HFFc6 (cell line): ENCODE data around the gene KXD1. TPM values are rescaled to one million over a fixed set of nuclear protein-coding genes. Genes with fewer than 3 reads are reported as not detected.
"Not testable (repeated sequence)": the region's sequence is repeated elsewhere in the genome, so short reads cannot be mapped to it uniquely, and the experiment has no call there.

Experiments used
- DNase-seq: peaks from one replicate; pipeline ENCODE4 v3.0.0-alpha.2; 2018
- H3K27ac Mint-ChIP-seq: 2 replicates; pipeline ENCODE4 v1.8.0; 2020; ENCODE audit warnings: mild to moderate bottlenecking, mixed read lengths
- H3K27me3 Mint-ChIP-seq: 2 replicates; pipeline ENCODE4 v1.8.0; 2021; ENCODE audit warnings: mild to moderate bottlenecking, moderate library complexity, mixed read lengths; ENCODE audit not compliant: insufficient read depth
- H3K36me3 Mint-ChIP-seq: 2 replicates; pipeline ENCODE4 v1.8.0; 2021; ENCODE audit warnings: low read depth, mixed read lengths
- H3K4me1 Mint-ChIP-seq: 2 replicates; pipeline ENCODE4 v1.8.0; 2020; ENCODE audit warnings: low read depth, mixed read lengths
- H3K4me3 Mint-ChIP-seq: 2 replicates; pipeline ENCODE4 v1.8.0; 2020; ENCODE audit warnings: mild to moderate bottlenecking, moderate library complexity, mixed read lengths
- H3K9me3 Mint-ChIP-seq: 2 replicates; pipeline ENCODE4 v1.8.0; 2020; ENCODE audit warnings: mild to moderate bottlenecking, mixed read lengths
- total RNA-seq, 6 experiments: library from RNA; stranded (reverse); fragmentation: NEBNext Ultra II Directional; extraction: Animal tissue kit (Norgen Biotek cat#: 25700); gene quantifications; 2 replicates in 1 of 6; 3 replicates in 5 of 6; pipeline ENCODE4 v1.2.3, GENCODE V29; 2021
- TF ChIP-seq, protein P1 (sequence below): fragments of 200-600 bp; sonication (generic); IDR thresholded peaks from 2 replicates; pipeline ENCODE4 v1.5.0; 2021; ENCODE audit warnings: antibody characterized with exemption, mild to moderate bottlenecking

KXD1 gene
- total RNA-seq, 6 experiments from 2014 or later: 109 to 123 (median 115) TPM

DNA sequence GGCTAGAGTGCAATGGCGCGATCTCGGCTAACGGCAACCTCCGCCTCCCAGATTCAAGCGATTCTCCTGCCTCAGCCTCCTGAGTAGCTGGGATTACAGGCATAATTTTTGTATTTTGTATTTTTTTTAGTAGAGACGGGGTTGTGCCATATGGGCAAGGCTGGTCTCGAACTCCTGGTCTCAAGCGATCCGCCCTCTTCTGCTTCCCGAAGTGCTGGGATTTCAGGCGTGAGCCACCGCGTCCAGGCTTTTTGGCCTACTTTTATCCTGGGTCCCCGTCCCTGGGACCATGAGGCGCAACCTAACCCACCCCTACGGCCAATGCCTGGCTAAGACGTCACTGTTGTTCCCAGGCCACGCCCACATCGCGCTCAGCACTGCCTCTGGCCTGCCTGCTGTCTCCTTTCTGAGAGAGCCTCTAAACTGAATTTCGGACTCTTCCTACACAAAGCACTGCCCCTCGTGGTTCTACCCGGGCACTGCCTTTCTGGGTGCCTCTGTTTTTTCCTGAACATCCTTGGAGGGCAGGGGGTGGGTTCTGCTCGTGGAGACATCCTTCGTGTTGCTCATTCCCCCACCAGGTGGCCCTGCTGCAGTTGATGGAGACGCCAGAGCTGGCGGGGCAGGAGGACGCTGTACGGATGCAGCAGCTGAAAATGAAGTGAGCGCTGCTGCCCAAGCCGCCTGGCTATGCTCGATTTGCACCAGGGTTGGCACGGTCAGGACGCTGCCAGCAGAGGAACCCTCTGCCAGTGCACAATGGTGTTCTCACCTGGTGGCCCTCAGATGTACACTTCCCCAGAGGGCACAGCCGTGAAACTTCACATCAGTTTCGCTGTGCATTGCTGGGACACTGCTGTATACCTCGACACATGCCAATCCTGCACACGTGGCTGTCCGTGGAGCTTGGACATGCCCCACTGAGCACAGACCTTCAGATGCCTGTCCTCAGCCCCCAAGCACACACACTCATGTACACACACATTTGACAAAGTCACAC is 32.9 kb downstream of the KXD1 start:
- H3K36me3 Mint-ChIP-seq: peaks cover 8% of the 10 kb centered on the region; the same call in 1 of the 2 replicates
- H3K27ac Mint-ChIP-seq: no peak overlapping the region; the same call in 1 of the 2 replicates
- no peaks in the 10 kb centered on the region for H3K27me3 Mint-ChIP-seq
- H3K9me3 Mint-ChIP-seq: no peaks in the 10 kb centered on the region
- TF ChIP-seq, protein P1, sequence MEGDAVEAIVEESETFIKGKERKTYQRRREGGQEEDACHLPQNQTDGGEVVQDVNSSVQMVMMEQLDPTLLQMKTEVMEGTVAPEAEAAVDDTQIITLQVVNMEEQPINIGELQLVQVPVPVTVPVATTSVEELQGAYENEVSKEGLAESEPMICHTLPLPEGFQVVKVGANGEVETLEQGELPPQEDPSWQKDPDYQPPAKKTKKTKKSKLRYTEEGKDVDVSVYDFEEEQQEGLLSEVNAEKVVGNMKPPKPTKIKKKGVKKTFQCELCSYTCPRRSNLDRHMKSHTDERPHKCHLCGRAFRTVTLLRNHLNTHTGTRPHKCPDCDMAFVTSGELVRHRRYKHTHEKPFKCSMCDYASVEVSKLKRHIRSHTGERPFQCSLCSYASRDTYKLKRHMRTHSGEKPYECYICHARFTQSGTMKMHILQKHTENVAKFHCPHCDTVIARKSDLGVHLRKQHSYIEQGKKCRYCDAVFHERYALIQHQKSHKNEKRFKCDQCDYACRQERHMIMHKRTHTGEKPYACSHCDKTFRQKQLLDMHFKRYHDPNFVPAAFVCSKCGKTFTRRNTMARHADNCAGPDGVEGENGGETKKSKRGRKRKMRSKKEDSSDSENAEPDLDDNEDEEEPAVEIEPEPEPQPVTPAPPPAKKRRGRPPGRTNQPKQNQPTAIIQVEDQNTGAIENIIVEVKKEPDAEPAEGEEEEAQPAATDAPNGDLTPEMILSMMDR: peak; percentile 44
- peaks cover 28% of the 10 kb centered on the region for H3K4me1 Mint-ChIP-seq
- H3K4me3 Mint-ChIP-seq: peak overlapping the region; percentile 85; the same call in 1 of the 2 replicates
- no peak for DNase-seq

DNA sequence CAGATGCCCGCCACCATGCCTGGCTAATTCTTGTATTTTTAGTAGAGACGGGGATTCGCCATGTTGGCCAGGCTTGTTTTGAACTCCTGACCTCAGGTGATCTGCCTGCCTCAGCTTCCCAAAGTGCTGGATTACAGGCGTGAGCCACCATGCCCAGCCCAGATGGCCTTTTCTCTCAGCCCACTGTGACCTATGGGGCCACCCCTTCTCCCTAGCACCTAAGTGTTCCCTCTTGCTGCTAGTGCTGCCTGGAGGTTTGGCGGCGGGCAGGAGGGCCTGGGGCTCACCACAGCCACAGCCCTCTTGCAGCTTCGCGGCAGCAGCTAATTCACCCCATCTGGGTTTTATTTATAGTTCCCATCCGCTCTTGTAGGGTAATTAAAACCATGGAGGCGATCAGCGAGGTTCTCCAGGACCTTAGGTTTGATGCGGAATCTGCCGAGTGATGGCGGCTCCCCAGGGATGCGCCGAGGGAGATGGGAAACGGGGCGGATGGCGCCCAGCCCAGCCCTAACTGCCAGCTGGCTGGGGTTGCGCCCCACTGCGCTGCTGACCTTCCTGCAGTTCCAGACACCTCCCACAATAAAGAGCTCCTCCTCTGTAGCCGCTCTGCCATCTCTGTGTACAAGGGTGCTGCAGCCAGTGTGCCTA is 34.2 kb downstream of the KXD1 start:
- no peak for DNase-seq
- Mint-ChIP-seq H3K27ac (no peak overlapping the region), H3K4me1 (peaks cover 28% of the 10 kb centered on the region), H3K4me3 (no peak overlapping the region), H3K36me3 (peaks cover 8% of the 10 kb centered on the region; the same call in 1 of the 2 replicates), H3K27me3 (peaks cover 4% of the 10 kb centered on the region; the same call in 1 of the 2 replicates), H3K9me3 (no peaks in the 10 kb centered on the region)
- TF ChIP-seq, protein P1: no peak

DNA sequence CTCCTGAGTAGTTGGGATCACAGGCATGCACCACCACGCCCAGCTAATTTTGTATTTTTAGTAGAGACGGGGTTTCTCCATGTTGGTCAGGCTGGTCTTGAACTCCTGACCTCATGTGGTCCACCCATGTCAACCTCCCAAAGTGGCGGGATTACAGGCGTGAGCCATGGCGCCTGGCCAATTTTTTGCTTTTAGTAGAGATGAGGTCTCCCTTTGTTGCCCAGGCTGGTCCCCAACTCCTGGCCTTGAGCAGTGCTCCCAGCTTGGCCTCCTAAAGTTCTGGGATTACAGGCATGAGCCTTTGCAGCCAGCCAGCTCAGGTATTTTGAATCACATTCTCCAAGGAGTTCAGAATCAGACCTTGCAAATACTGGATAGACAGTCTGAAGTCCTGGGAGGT is 35.1 kb downstream of the KXD1 start:
- DNase-seq, H3K27me3 Mint-ChIP-seq, H3K9me3 Mint-ChIP-seq, H3K27ac Mint-ChIP-seq, H3K4me3 Mint-ChIP-seq, H3K36me3 Mint-ChIP-seq: not testable (repeated sequence)
- peaks cover 26% of the 10 kb centered on the region for H3K4me1 Mint-ChIP-seq

DNA sequence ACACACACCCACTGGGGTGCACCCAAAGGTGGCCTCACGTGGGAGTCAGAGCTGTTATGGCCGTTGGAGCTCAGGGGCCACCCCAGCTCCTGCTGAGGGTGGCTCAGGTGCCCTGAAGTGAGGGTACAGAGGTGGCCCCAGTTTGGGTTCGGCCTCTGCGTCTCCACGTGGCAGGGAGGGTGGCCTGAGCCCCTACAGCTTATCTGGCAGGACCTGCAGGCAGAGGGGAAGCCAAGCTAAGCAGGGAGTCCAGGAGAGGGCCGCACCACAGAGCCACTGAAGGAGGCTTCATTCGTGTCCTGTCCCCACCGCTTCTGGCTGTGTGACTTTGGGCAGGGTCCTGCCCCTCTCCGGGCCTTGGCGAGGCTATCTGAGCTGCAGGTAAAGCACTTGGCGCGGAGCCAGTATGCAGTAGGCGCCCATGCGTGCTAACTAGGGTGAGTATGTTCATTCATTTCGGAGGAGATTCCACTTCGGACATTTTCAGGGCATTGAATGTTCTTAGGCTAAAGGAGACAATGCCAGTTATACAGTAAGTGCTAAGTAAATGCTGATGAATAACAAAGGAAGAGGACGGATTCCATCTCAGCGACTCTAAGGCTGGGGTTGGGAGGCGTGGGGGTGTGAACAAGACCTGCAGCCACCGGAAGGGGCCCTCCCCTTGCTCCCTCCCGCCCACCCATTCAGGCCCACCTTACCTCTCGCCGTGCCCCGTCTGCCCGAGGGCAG is 35.9 kb downstream of the KXD1 start:
- Mint-ChIP-seq H3K9me3 (no peaks in the 10 kb centered on the region), H3K27me3 (peaks cover 4% of the 10 kb centered on the region; the same call in 1 of the 2 replicates), H3K27ac (peak overlapping the region; percentile 34; the same call in 1 of the 2 replicates)

DNA sequence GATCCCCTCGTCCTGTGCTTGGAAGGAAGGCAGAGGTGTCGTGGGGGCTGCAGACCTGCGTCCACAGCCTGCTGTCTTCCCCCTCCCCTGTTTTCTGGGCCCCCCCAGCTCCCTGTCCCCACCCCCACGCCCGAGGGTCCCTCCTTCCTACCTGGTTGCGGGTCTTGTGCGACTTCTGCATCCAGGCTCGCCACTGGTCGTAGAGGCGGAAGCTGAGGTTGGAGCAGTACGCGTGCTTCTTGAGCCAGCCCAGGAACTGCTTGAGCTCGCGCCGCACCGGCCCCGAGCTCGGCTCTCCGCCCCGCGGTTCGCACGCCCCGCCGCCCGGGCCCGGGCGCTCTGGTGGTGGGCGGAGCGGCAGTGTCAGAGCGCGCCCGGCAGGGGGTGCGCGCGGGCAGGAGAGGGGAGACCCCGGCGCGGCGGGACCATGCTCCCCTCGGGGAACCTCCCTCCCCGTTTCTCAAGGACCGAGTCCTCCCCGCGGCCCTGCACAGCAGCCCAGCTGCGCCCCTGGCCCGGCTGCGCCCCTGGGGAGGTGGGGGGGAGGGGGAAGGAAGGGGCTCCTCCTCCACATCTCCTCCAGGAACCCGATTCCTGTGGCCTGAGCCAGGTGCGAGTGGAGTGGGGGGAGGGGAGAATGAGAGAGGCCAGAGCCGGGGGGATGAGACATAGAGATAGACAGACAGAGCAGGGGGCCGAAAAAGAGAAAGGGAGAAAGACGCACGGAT is 36.6 kb downstream of the KXD1 start:
- TF ChIP-seq, protein P1: peak; percentile 90
- H3K4me3 Mint-ChIP-seq: peak overlapping the region; percentile 77
- peak; percentile 47 for DNase-seq
- no peaks in the 10 kb centered on the region for H3K9me3 Mint-ChIP-seq
- H3K27me3 Mint-ChIP-seq: peaks cover 5% of the 10 kb centered on the region; the same call in 1 of the 2 replicates
- H3K4me1 Mint-ChIP-seq: peaks cover 19% of the 10 kb centered on the region
- peaks cover 8% of the 10 kb centered on the region; the same call in 1 of the 2 replicates for H3K36me3 Mint-ChIP-seq
- peak overlapping the region; percentile 65 for H3K27ac Mint-ChIP-seq

More for the DNA sequence above, 35.9 kb downstream of the KXD1 start:
- H3K4me3 Mint-ChIP-seq: peak overlapping the region; percentile 58
- peaks cover 8% of the 10 kb centered on the region; the same call in 1 of the 2 replicates for H3K36me3 Mint-ChIP-seq
- H3K4me1 Mint-ChIP-seq: peaks cover 19% of the 10 kb centered on the region
- TF ChIP-seq, protein P1: no peak
- no peak for DNase-seq
